HepG2 (cell line): ENCODE results near the gene ADAMTS2. TPM values are rescaled to one million over a fixed set of nuclear protein-coding genes. Genes with fewer than 3 reads are reported as not detected.

Experiments
- ATF2 ChIP-seq: sonication (generic); formaldehyde crosslinking; IDR thresholded peaks from 2 replicates; pipeline ENCODE4 v1.4.0; 2020; ENCODE audit warnings: missing genetic modification reagents
- DNMT3B ChIP-seq: conservative IDR thresholded peaks from 2 replicates; pipeline ENCODE4 v1.6.1; 2016; ENCODE audit warnings: missing biosample characterization, control low read depth
- EEA1 ChIP-seq: sonication (generic); formaldehyde crosslinking; IDR thresholded peaks from 2 replicates; pipeline ENCODE4 v1.5.1; 2020; ENCODE audit warnings: mild to moderate bottlenecking, missing genetic modification reagents, borderline replicate concordance
- EHMT2 ChIP-seq: fragments of 200-600 bp; sonication (generic); IDR thresholded peaks from 2 replicates; pipeline ENCODE4 v1.7.0; 2017; ENCODE audit warnings: antibody characterized with exemption, low read depth, low read length, borderline replicate concordance
- GABPA ChIP-seq, 2 experiments: IDR thresholded peaks; 2 replicates each; pipeline ENCODE4 v1.6.1; 2011 to 2016; ENCODE audit warnings: low read depth in 2 of 2, low read length in 1 of 2, missing biosample characterization in 1 of 2, missing genetic modification characterization in 1 of 2
- GLI4 ChIP-seq: sonication (generic); formaldehyde crosslinking; IDR thresholded peaks from 2 replicates; pipeline ENCODE4 v1.5.1; 2020; ENCODE audit warnings: missing genetic modification reagents, mild to moderate bottlenecking, moderate library complexity, borderline replicate concordance
- MATR3 ChIP-seq: sonication (generic); formaldehyde crosslinking; IDR thresholded peaks from 2 replicates; pipeline ENCODE4 v1.4.0; 2020; ENCODE audit warnings: missing genetic modification reagents
- MBD4 ChIP-seq: IDR thresholded peaks from 2 replicates; pipeline ENCODE4 v1.6.1; 2012; ENCODE audit warnings: low read length, inconsistent platforms, borderline replicate concordance
- MED13 ChIP-seq: sonication (generic); formaldehyde crosslinking; IDR thresholded peaks from 2 replicates; pipeline ENCODE4 v1.5.0; 2020; ENCODE audit warnings: missing genetic modification reagents
- MEF2D ChIP-seq: sonication (generic); formaldehyde crosslinking; IDR thresholded peaks from 2 replicates; pipeline ENCODE4 v1.5.1; 2020; ENCODE audit warnings: mild to moderate bottlenecking, missing genetic modification reagents
- MIXL1 ChIP-seq: IDR thresholded peaks from 2 replicates; pipeline ENCODE4 v1.6.1; 2016
- MTF1 ChIP-seq: sonication (generic); formaldehyde crosslinking; IDR thresholded peaks from 2 replicates; pipeline ENCODE4 v1.5.0; 2020; ENCODE audit warnings: missing genetic modification reagents
- POGZ ChIP-seq: sonication (generic); formaldehyde crosslinking; IDR thresholded peaks from 2 replicates; pipeline ENCODE4 v1.4.0; 2020; ENCODE audit warnings: mild to moderate bottlenecking, missing genetic modification reagents
- POLR2AphosphoS5 ChIP-seq: IDR thresholded peaks from 2 replicates; pipeline ENCODE4 v1.6.1; 2012; ENCODE audit warnings: low read depth, low read length
- SALL1 ChIP-seq: sonication (generic); formaldehyde crosslinking; IDR thresholded peaks from 2 replicates; pipeline ENCODE4 v1.8.0; 2022; ENCODE audit warnings: mild to moderate bottlenecking, missing genetic modification reagents
- SRSF1 ChIP-seq: fragments of 200-400 bp; formaldehyde crosslinking; optimal IDR thresholded peaks from 2 replicates; pipeline ENCODE3; 2017; ENCODE audit warnings: mild to moderate bottlenecking, low read depth, low read length, moderate library complexity
- TFAP4 ChIP-seq: sonication (generic); IDR thresholded peaks from 2 replicates; pipeline ENCODE4 v1.6.1; 2016; ENCODE audit warnings: low read depth, borderline replicate concordance
- ZC3H13 ChIP-seq: sonication (generic); formaldehyde crosslinking; IDR thresholded peaks from 2 replicates; pipeline ENCODE4 v1.8.1; 2023; ENCODE audit warnings: mild to moderate bottlenecking, missing genetic modification reagents, moderate library complexity
- ZFP1 ChIP-seq: IDR thresholded peaks from 2 replicates; pipeline ENCODE4 v1.6.1; 2016
- ZIK1 ChIP-seq: sonication (generic); formaldehyde crosslinking; IDR thresholded peaks from 2 replicates; pipeline ENCODE4 v1.5.0; 2020; ENCODE audit warnings: mild to moderate bottlenecking, low read depth, missing genetic modification reagents, borderline replicate concordance
- ZNF317 ChIP-seq: sonication (generic); formaldehyde crosslinking; IDR thresholded peaks from 2 replicates; pipeline ENCODE4 v1.5.0; 2020; ENCODE audit warnings: mild to moderate bottlenecking, missing genetic modification reagents
- ZNF782 ChIP-seq: sonication (generic); formaldehyde crosslinking; IDR thresholded peaks from 2 replicates; pipeline ENCODE4 v1.4.0; 2020; ENCODE audit warnings: missing genetic modification reagents, mild to moderate bottlenecking, borderline replicate concordance
- ZNF790 ChIP-seq: sonication (generic); formaldehyde crosslinking; IDR thresholded peaks from 2 replicates; pipeline ENCODE4 v1.8.0; 2022; ENCODE audit warnings: missing genetic modification reagents, mild to moderate bottlenecking, borderline replicate concordance
- polyA plus RNA-seq, 8 experiments: library from polyadenylated mRNA; depleted of rRNA in 3 of 8; stranded (reverse) in 7 of 8; unstranded in 1 of 8; fragments of >200 nt; fragmentation: Illumina TruSeq in 4 of 8; extraction: Trizol in 4 of 8; gene quantifications; 2 replicates each; pipeline versions ENCODE4 v1.2.1 to v1.2.3, GENCODE V29; 2011 to 2016; ENCODE audit warnings: low read depth in 4 of 8, missing spikeins in 1 of 8, mixed read lengths in 1 of 8; ENCODE audit not compliant: insufficient read depth in 1 of 8
- total RNA-seq, 5 experiments: library from RNA; depleted of rRNA; stranded (reverse); fragments of >200 nt; fragmentation: Illumina TruSeq; extraction: Trizol; gene quantifications; 2 replicates each; pipeline ENCODE4 v1.2.3, GENCODE V29; 2016; ENCODE audit warnings: low read depth in 1 of 5
- TF ChIP-seq, protein P1 (sequence below): sonication (generic); formaldehyde crosslinking; IDR thresholded peaks from 2 replicates; pipeline ENCODE4 v1.4.0; 2020; ENCODE audit warnings: mild to moderate bottlenecking, missing genetic modification reagents
- TF ChIP-seq, protein P2 (sequence below): sonication (generic); formaldehyde crosslinking; IDR thresholded peaks from 2 replicates; pipeline ENCODE4 v1.5.0; 2020; ENCODE audit warnings: mild to moderate bottlenecking, missing genetic modification reagents

Gene ADAMTS2
- total and polyA plus RNA-seq, 2 of the 13 experiments (the other 11 are each of a cell fraction or from before 2014, with no cell fraction given), result 0.24 to 3.5 TPM

DNA sequence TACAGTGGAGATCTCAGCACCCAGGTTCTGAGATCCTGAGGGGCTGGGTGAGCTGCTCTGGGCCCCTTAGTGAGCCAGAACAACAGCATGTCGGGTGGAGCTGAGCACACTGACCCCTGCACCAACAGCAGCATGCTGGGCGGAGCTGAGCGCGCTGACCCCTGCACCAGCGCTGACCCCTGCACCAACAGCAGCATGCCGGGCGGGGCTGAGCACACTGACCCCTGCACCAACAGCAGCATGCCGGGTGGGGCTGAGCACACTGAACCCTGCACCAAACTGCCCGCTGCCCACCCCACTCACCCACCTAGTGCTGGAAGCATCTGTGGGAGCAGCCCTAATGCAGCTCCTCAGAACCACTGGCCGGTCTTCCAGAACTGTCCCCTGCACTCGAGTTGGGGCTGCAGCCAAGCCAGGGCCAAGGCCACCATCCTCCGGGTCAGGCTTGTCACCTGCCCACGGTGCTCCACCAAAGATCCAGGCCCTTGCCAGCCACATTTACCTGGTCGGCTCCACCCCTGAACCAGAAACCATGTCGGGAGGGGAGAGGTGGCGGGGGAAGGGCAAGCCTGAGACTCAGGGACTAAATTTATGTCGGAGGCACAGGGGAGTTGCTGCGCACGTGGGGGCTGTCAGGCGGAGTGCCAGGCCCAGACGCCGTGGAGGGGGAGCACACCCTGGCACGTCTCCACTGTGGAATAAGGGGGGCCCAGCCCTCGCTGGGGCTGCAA is 80.3 kb downstream of the ADAMTS2 start (continued):
- peak; percentile 50; the same call in 1 of the 2 replicates for TF ChIP-seq ATF2 (CRISPR knock-in tag)
- no peak for TF ChIP-seq ZNF782 (CRISPR knock-in tag)
- TF ChIP-seq EHMT2, result no peak
- no peak; the same call in 1 of the 2 replicates for TF ChIP-seq EEA1 (CRISPR knock-in tag)
- TF ChIP-seq ZC3H13 (CRISPR knock-in tag), result 0 out of 2 replicates have a peak, but pooled peaks have one; percentile 53
- TF ChIP-seq MATR3 (CRISPR knock-in tag), result no peak
- TF ChIP-seq MBD4, result no peak
- TF ChIP-seq ZFP1 (CRISPR knock-in tag), result no peak
- TF ChIP-seq MTF1 (CRISPR knock-in tag), result no peak
- TF ChIP-seq GABPA (IDR thresholded peaks at IDR 0.05; ENCODE audit: low read depth, low read length), result no peak
- TF ChIP-seq GABPA (CRISPR knock-in tag; IDR thresholded peaks at IDR 0.05; ENCODE audit: low read depth), result no peak
- no peak; the same call in 1 of the 2 replicates for TF ChIP-seq POGZ (CRISPR knock-in tag)
- TF ChIP-seq, protein P1, sequence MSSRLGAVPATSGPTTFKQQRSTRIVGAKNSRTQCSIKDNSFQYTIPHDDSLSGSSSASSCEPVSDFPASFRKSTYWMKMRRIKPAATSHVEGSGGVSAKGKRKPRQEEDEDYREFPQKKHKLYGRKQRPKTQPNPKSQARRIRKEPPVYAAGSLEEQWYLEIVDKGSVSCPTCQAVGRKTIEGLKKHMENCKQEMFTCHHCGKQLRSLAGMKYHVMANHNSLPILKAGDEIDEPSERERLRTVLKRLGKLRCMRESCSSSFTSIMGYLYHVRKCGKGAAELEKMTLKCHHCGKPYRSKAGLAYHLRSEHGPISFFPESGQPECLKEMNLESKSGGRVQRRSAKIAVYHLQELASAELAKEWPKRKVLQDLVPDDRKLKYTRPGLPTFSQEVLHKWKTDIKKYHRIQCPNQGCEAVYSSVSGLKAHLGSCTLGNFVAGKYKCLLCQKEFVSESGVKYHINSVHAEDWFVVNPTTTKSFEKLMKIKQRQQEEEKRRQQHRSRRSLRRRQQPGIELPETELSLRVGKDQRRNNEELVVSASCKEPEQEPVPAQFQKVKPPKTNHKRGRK (CRISPR knock-in tag), result no peak
- peak; percentile 67; the same call in 1 of the 2 replicates for TF ChIP-seq TFAP4
- TF ChIP-seq MIXL1 (CRISPR knock-in tag), result no peak
- TF ChIP-seq GLI4 (CRISPR knock-in tag), result 0 out of 2 replicates have a peak, but pooled peaks have one; percentile 10
- TF ChIP-seq SALL1 (CRISPR knock-in tag), result peak; percentile 88
- TF ChIP-seq ZIK1 (CRISPR knock-in tag), result 0 out of 2 replicates have a peak, but pooled peaks have one; percentile 50
- TF ChIP-seq SRSF1, result peak; percentile 39
- no peak for TF ChIP-seq MEF2D (CRISPR knock-in tag)
- no peak for TF ChIP-seq MED13 (CRISPR knock-in tag)
- peak; percentile 53; the same call in 1 of the 2 replicates for TF ChIP-seq POLR2AphosphoS5
- TF ChIP-seq DNMT3B (CRISPR knock-in tag), result no peak
- TF ChIP-seq ZNF317 (CRISPR knock-in tag), result no peak
- TF ChIP-seq ZNF790 (CRISPR knock-in tag), result peak; percentile 31; the same call in 1 of the 2 replicates
- TF ChIP-seq, protein P2, sequence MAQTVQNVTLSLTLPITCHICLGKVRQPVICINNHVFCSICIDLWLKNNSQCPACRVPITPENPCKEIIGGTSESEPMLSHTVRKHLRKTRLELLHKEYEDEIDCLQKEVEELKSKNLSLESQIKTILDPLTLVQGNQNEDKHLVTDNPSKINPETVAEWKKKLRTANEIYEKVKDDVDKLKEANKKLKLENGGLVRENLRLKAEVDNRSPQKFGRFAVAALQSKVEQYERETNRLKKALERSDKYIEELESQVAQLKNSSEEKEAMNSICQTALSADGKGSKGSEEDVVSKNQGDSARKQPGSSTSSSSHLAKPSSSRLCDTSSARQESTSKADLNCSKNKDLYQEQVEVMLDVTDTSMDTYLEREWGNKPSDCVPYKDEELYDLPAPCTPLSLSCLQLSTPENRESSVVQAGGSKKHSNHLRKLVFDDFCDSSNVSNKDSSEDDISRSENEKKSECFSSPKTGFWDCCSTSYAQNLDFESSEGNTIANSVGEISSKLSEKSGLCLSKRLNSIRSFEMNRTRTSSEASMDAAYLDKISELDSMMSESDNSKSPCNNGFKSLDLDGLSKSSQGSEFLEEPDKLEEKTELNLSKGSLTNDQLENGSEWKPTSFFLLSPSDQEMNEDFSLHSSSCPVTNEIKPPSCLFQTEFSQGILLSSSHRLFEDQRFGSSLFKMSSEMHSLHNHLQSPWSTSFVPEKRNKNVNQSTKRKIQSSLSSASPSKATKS (CRISPR knock-in tag), result no peak
